K562 (cell line): ENCODE measurements around the gene TNFAIP3. TPM values are rescaled to one million over a fixed set of nuclear protein-coding genes. Genes with fewer than 3 reads are reported as not detected.

ENCODE experiments used
- BRD9 ChIP-seq: fragments of 450-650 bp; IDR thresholded peaks from 2 replicates; pipeline ENCODE4 v1.6.1; 2018; ENCODE audit warnings: low read depth; ENCODE audit not compliant: partially characterized antibody
- CC2D1A ChIP-seq: fragments of 450-650 bp; IDR thresholded peaks from 2 replicates; pipeline ENCODE4 v1.6.1; 2017; ENCODE audit warnings: mild to moderate bottlenecking
- E2F3 ChIP-seq: fragments of 250-450 bp; sonication (Bioruptor Pico); IDR thresholded peaks from 2 replicates; pipeline ENCODE4 v1.4.0; 2020; ENCODE audit warnings: mild to moderate bottlenecking
- E2F4 ChIP-seq: sonication (generic); formaldehyde crosslinking; IDR thresholded peaks from 2 replicates; pipeline ENCODE4 v1.8.0; 2022; ENCODE audit warnings: mild to moderate bottlenecking, low read depth, missing genetic modification reagents
- ETV5 ChIP-seq: sonication (generic); formaldehyde crosslinking; IDR thresholded peaks from 2 replicates; pipeline ENCODE4 v1.4.0; 2020; ENCODE audit warnings: low read depth, mild to moderate bottlenecking, missing genetic modification reagents
- JUND ChIP-seq, 2 experiments: IDR thresholded peaks; 2 replicates in 1 of 2; 3 replicates in 1 of 2; pipeline ENCODE4 v1.6.1; 2011; ENCODE audit warnings: borderline replicate concordance in 2 of 2, low read depth in 2 of 2, low read length in 2 of 2, improper control_type of control experiment in 1 of 2, missing biosample characterization in 1 of 2, missing genetic modification characterization in 1 of 2, missing genetic modification reagents in 1 of 2
- KLF1 ChIP-seq: fragments of 450-650 bp; IDR thresholded peaks from 2 replicates; pipeline ENCODE4 v1.6.1; 2016; ENCODE audit warnings: missing genetic modification characterization, missing compliant biosample characterization
- MNT ChIP-seq, 2 experiments: fragments of 450-650 bp; conservative IDR thresholded peaks; 2 replicates each; pipeline ENCODE4 v1.6.1; 2017; ENCODE audit warnings: mild to moderate bottlenecking in 2 of 2, moderate library complexity in 2 of 2
- MYNN ChIP-seq, 2 experiments: sonication (generic); formaldehyde crosslinking in 1 of 2; IDR thresholded peaks; 2 replicates each; pipeline versions ENCODE4 v1.5.0 to v1.6.1; 2016 to 2020; ENCODE audit warnings: antibody characterized with exemption in 1 of 2, missing genetic modification reagents in 1 of 2
- PTRF ChIP-seq: fragments of 450-650 bp; IDR thresholded peaks from 2 replicates; pipeline ENCODE4 v1.6.1; 2016; ENCODE audit warnings: mild to moderate bottlenecking, missing genetic modification characterization, missing compliant biosample characterization
- RCOR1 ChIP-seq, 2 experiments: IDR thresholded peaks; 2 replicates each; pipeline ENCODE4 v1.6.1; 2012; ENCODE audit warnings: low read depth in 2 of 2, low read length in 2 of 2, borderline replicate concordance in 1 of 2, improper control_type of control experiment in 1 of 2
- RNF2 ChIP-seq: sonication (generic); IDR thresholded peaks from 2 replicates; pipeline ENCODE4 v1.6.1; 2016
- VEZF1 ChIP-seq: fragments of 200-800 bp; sonication (Bioruptor generic); IDR thresholded peaks from 2 replicates; pipeline ENCODE4 v1.6.1; 2017; ENCODE audit warnings: missing genetic modification characterization, missing compliant biosample characterization
- ZBTB12 ChIP-seq: fragments of 250-450 bp; sonication (Bioruptor Pico); IDR thresholded peaks from 2 replicates; pipeline ENCODE4 v1.4.0; 2020
- ZBTB43 ChIP-seq: sonication (generic); formaldehyde crosslinking; IDR thresholded peaks from 2 replicates; pipeline ENCODE4 v1.8.0; 2023; ENCODE audit warnings: mild to moderate bottlenecking, missing genetic modification reagents
- ZHX1 ChIP-seq: fragments of 150-350 bp; conservative IDR thresholded peaks from 2 replicates; pipeline ENCODE4 v1.6.1; 2014; ENCODE audit warnings: low read length
- polyA plus RNA-seq, 8 experiments: library from polyadenylated mRNA; depleted of rRNA in 4 of 8; stranded (reverse) in 5 of 8; unstranded in 3 of 8; fragments of >200 nt; fragmentation: Nextera tagmentation in 2 of 8; fragmentation: Illumina TruSeq in 1 of 8; extraction: Ambion mirVana in 2 of 8; extraction: Trizol in 1 of 8; gene quantifications; 2 replicates each; pipeline versions ENCODE4 v1.2.1 to v1.2.3, GENCODE V29; 2011 to 2014; ENCODE audit warnings: inconsistent platforms in 1 of 8, missing spikeins in 1 of 8
- total RNA-seq, 7 experiments: library from RNA; depleted of rRNA in 6 of 7; stranded (reverse); fragments of >200 nt in 6 of 7; fragmentation: Illumina TruSeq in 2 of 7; extraction: Trizol in 2 of 7; gene quantifications; 2 replicates each; pipeline versions ENCODE4 v1.2.1 to v1.2.3, GENCODE V29; 2011 to 2021; ENCODE audit warnings: low replicate concordance in 1 of 7

TNFAIP3 gene
- total and polyA plus RNA-seq, 9 of the 15 experiments (the other 6 are each of a cell fraction or from before 2014, with no cell fraction given) = 0.79 to 17.0 (median 6.4) TPM

GRCh38 chr6:137863091-137863797, 3.8 kb upstream of the TNFAIP3 start (continued):
- TF ChIP-seq ZBTB12 (CRISPR knock-in tag) (0 out of 2 replicates have a peak, but pooled peaks have one; percentile 41), RNF2 (peak; percentile 98), MYNN (IDR thresholded peaks at IDR 0.05) (peak; percentile 87), MYNN (CRISPR knock-in tag; IDR thresholded peaks at IDR 0.05) (no peak), KLF1 (tag) (no peak), BRD9 (peak; percentile 95), VEZF1 (CRISPR knock-in tag) (peak; percentile 61), E2F3 (CRISPR knock-in tag) (no peak), RCOR1 (IDR thresholded peaks at IDR 0.05; ENCODE audit: borderline replicate concordance in 1 of 2, low read depth in 2 of 2, low read length in 2 of 2) (peak; percentile 30 to 92; a peak in 3 of 4 replicates), E2F4 (CRISPR knock-in tag) (no peak), CC2D1A (peak; percentile 94; the same call in 1 of the 2 replicates), ETV5 (CRISPR knock-in tag) (peak; percentile 73; the same call in 1 of the 2 replicates), MNT (conservative IDR thresholded peaks at IDR 0.05) (peak; percentile 51 to 86; a peak in 3 of 4 replicates), ZBTB43 (CRISPR knock-in tag) (0 out of 2 replicates have a peak, but pooled peaks have one; percentile 25), ZHX1 (no peak), PTRF (tag) (peak; percentile 29; the same call in 1 of the 2 replicates), JUND (IDR thresholded peaks at IDR 0.05; ENCODE audit: borderline replicate concordance, low read depth, low read length) (peak; percentile 99), JUND (tag; IDR thresholded peaks at IDR 0.05; ENCODE audit: borderline replicate concordance, low read depth, low read length) (peak; percentile 99)
